ENCODE data around the gene PCNX1.
"Not testable (repeated sequence)": the region's sequence is repeated elsewhere in the genome, so short reads cannot be mapped to it uniquely, and the experiment has no call there.

PCNX1 gene

DNA sequence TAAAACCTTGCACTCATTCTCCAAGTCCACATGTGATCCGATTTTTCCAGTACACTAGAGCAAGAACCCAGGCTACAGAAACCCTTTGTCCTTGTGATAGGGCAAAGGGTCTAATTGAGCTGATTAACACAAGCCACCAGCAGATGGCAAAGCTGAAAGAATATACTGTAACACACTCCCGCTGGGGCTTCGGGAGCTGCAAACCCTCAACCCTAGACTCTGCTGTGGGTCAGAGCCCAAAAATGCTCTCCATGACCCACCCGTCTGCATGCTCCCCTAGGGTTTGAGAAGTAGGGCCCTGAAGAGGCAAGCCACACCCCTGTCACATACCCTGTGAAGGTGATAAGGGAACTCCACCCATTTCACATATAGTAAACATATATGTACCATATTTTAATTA, 33.6 kb upstream of the PCNX1 start:
- no peak for DNase-seq (ENCODE audit: low spot score)
- H3K27ac ChIP-seq, result no peak overlapping the region
- no peak overlapping the region for H3K4me3 ChIP-seq
- TF ChIP-seq, protein P1, sequence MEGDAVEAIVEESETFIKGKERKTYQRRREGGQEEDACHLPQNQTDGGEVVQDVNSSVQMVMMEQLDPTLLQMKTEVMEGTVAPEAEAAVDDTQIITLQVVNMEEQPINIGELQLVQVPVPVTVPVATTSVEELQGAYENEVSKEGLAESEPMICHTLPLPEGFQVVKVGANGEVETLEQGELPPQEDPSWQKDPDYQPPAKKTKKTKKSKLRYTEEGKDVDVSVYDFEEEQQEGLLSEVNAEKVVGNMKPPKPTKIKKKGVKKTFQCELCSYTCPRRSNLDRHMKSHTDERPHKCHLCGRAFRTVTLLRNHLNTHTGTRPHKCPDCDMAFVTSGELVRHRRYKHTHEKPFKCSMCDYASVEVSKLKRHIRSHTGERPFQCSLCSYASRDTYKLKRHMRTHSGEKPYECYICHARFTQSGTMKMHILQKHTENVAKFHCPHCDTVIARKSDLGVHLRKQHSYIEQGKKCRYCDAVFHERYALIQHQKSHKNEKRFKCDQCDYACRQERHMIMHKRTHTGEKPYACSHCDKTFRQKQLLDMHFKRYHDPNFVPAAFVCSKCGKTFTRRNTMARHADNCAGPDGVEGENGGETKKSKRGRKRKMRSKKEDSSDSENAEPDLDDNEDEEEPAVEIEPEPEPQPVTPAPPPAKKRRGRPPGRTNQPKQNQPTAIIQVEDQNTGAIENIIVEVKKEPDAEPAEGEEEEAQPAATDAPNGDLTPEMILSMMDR (IDR thresholded peaks at IDR 0.05), result no peak

DNA sequence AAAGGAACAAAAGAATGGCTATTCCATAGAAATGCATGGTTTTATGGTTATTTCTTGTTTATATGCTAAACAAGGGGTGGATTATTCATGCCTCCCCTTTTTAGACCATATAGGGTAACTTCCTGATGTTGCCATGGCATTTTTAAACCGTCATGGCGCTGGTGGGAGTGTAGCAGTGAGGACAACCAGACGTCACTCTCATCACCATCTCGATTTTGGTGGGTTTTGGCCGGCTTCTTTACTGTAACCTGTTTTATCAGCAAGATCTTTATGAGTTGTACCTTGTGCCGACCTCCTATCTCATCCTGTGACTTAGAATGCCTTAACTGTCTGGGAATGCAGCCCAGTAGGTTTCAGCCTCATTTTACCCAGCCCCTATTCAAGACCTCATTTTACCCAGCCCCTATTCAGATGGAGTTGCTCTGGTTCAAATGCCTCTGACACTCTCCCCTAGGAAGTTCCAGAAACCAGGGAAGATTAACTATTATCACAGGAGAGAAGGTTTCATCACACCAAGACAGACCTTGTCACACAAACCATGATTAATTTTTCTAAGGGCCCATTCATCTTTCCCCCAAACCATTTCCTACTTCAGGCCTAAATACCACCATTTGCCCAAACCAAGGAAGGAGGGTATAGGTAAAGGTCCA, 31.3 kb upstream of the PCNX1 start:
- H3K4me3 ChIP-seq; DNase-seq (ENCODE audit: low spot score): not testable (repeated sequence)

DNA sequence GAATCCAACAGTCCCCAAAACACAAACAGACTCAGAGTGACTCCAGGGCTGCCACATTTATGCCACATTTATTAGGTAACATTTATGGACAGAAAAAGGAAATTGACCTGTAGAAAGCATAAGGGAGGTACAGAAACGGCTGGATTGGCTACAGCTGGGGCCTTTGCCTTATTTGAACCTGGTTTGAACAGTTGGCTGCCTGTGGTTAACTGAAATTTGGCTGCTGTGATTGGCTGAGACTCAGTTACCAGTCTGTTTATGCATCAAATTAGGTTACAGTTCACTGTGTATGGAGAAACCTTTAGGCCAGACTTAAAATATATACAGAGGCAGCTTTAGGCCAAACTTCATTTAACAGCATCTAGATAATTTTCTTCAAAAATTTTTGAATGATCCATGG, 27.8 kb upstream of the PCNX1 start:
- TF ChIP-seq, protein P1 (IDR thresholded peaks at IDR 0.05), result no peak
- no peak overlapping the region for H3K27ac ChIP-seq
- H3K4me3 ChIP-seq, result no peak overlapping the region
- DNase-seq (ENCODE audit: low spot score), result no peak

More for the DNA sequence above, 31.3 kb upstream of the PCNX1 start:
- H3K27ac ChIP-seq, result not testable (repeated sequence)

DNA sequence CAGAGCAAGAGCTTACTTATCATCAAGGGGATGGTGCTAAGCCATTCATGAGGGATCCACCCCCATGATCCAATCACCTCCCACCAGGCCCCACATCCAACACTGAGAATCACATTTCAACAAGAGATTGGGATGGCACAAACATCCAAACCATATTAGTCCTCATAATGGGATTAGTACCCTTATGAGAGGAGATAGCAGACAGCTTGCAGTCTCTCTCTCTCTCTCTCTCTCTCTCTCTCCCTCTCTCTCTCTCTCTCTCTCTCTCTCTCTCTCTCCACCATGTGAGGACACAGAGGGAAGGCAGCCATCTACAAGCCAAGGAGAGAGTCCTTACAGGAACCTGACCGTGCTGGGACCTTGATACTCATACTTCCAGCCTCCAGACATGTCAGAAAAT, 26.4 kb upstream of the PCNX1 start:
- H3K4me3 ChIP-seq; DNase-seq (ENCODE audit: low spot score); H3K27ac ChIP-seq: not testable (repeated sequence)

DNA sequence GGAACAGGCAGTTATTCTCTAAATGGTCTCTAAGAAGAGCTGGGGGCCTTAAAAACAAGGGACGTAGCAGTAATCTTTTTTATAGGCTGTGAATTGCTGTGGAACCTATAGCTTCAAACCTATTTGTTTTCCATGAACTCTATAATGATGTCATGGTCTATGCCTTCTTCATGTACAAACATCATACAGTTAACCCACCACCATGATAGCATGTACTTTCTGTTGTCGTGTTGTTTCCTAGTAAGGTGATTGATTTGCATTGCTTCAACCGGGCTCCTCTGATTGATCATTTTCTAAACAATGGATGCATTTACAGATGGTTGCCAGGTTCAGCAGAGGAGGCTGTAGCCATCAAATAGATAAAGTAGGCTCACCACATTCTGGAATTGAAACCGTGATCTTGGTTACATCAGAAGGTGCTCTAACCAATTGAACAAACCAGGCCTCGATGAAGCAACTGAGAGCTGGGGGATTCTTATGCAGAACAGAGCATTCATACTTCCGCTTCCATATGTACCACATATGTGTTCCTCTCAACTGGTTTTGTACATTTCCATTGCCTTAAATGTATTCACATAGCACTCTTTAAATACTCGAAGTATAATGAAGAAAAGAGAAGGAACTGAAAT, 25.6 kb upstream of the PCNX1 start:
- TF ChIP-seq, protein P1 (IDR thresholded peaks at IDR 0.05), result no peak
- Histone ChIP-seq H3K27ac (peak overlapping the region in 1 of 2 donors; percentile 13), H3K4me3 (no peak overlapping the region)
- no peak for DNase-seq (ENCODE audit: low spot score)

DNA sequence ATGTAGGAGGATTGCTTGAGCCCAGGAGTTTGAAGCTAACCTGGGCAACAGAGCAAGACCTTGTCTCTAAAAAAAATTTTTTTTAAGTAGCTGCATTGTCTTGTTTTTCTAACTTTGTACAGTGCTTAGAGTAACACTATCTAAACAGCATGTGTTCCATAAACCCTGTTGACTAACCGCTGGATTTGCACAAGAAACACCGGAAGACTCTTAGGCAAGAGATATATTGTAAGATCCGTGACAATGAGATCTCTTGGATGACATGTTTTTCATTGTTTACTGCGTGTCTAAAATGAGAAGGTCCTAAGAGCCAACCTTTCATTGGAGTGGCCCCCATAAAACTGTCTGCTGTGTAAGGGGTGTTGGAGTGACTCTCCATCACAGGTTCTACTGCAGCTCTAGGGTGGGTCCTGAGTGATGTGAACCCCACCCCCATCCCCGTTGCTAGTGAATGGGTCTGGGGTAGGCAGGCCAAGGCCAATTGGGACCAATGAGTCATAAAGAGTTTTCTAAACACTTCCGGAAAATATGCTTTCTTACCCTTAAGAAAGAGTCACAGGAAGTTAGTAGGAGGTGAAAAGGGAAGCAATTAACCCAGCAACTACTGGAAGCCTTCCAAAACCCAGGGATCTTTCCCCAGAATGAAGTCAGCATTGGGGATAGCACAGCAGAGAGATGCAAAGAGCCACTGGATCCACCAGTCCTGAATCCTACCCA, 24.3 kb upstream of the PCNX1 start:
- TF ChIP-seq, protein P1 (IDR thresholded peaks at IDR 0.05), result no peak
- H3K27ac ChIP-seq, result peak overlapping the region in 1 of 2 donors; percentile 68
- no peak overlapping the region for H3K4me3 ChIP-seq
- no peak for DNase-seq (ENCODE audit: low spot score)

DNA sequence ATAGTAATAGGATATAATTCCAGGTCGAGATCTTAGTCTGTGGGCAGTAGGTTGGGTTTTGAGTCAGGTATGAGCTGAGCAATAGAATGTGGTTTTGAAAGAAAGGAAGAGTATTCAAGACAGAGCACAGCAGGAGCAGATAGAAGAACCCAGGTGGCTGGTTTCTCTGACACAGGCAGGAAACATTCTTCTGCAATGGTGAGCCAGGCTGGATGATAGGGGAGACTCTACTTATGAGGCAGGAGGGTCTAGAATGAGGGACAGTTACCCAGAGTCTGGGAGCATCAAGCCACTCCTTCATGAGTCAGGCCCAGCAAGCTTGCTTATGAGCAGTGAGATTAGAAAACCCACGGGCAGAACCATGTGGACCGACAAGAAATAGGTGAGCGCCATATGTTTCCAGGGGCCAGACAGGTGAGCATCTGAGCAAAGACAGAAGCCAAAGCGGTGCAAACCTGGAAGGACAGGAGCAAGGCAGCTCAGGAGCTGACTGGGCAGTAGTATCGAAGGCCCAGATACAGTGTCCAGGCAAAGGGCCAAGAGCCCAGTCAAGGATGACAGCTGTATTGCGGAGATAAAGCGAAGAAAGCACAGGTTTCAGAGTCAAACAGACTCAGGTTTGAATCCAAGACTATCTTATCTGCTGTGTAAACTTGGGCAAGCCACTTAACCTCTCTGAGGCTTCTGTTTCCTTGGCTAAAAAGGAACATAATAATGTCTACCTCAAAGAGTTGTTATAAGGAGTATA, 22.5 kb upstream of the PCNX1 start:
- DNase-seq (ENCODE audit: low spot score), result no peak
- Histone ChIP-seq H3K27ac (no peak overlapping the region), H3K4me3 (no peak overlapping the region)
- TF ChIP-seq, protein P1 (IDR thresholded peaks at IDR 0.05), result no peak
